ENCODE measurements around the gene BMP7.

- TF ChIP-seq POLR2A (IDR thresholded peaks at IDR 0.05; ENCODE audit: low read depth) (no peak), CTCF (IDR thresholded peaks at IDR 0.05) (no peak)
These were observed 104.1 kb downstream of the BMP7 start for GRCh38 chr20:57162362-57162652.
